T-helper 17 cell (primary cell): ENCODE measurements around the gene ZNF597. TPM values are rescaled to one million over a fixed set of nuclear protein-coding genes. Genes with fewer than 3 reads are reported as not detected.

Source experiments
- ATAC-seq: fragments of 150-1000 bp; cut with Tn5 transposase; 2 replicates; pipeline ENCODE4 v1.10.0; 2021; ENCODE audit warnings: mild to moderate bottlenecking, moderate library complexity
- DNase-seq, 3 donors: peaks; one replicate each; pipeline versions ENCODE4 v3.0.0 to v3.0.0-alpha.2; 2020 to 2021
- H3K9me3 ChIP-seq: one replicate; pipeline ENCODE4 v1.7.0; 2013; ENCODE audit warnings: low read length, mild to moderate bottlenecking; ENCODE audit not compliant: control insufficient read depth, poor library complexity, severe bottlenecking
- H3K27ac Mint-ChIP-seq: one replicate; pipeline ENCODE4 v1.8.0; 2022; ENCODE audit warnings: mild to moderate bottlenecking, moderate library complexity, mixed read lengths
- H3K27me3 Mint-ChIP-seq: one replicate; pipeline ENCODE4 v1.8.0; 2022; ENCODE audit warnings: mixed read lengths
- H3K36me3 Mint-ChIP-seq: one replicate; pipeline ENCODE4 v1.8.0; 2022; ENCODE audit warnings: low read depth, mixed read lengths
- H3K4me1 Mint-ChIP-seq: one replicate; pipeline ENCODE4 v1.8.0; 2022; ENCODE audit warnings: mild to moderate bottlenecking, mixed read lengths
- H3K4me3 Mint-ChIP-seq: one replicate; pipeline ENCODE4 v1.8.0; 2022; ENCODE audit warnings: mild to moderate bottlenecking, moderate library complexity, mixed read lengths
- total RNA-seq, 4 donors: library from RNA in 2 of 4; stranded (reverse) in 2 of 4; gene quantifications; one replicate each; pipeline ENCODE4 v1.2.3 and lab custom pipeline; 2022 to 2026

The ZNF597 gene
- total RNA-seq, 2 donors from 2014 or later = 3.0 to 3.2 TPM

DNA sequence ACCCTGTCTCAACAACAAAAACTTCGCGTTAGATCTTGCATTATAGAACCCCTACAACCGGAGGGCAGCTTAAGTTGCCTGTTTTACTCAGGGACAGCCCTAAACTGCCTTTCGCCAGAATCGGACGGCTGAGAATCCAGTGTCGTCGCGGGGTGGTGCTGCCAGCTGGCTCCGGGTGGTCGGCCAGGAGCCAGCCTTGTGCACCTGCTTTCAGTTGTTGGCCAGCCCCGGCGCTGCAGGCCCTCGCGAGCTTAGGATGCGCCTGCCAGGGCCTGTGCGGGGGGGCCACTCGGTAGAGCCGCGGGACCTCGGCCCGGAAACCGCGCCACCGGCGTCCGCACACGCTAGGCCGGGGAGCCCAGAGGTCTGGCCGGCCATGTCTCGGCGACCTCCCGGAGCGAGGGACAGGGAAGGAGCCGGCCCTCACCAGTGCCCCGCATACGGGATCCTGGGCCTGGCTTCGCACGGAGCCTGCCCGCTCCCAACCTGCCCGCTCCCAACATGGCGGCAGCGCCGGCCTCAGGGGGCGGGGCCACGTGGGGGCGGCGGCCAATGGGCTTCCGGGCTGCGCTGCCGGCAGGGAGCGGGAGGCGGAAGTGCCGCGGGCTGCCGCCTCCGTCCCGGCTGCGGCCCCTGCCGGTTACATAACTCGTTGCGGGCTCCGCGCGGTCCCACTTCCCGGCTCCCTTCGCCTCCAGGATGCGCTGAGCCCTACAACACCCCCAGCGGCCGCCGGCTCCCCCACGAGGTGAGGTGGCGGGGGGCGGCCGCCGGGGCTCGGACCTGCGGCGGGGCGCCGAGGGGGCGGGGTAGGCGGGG lies 14.3 kb upstream of the ZNF597 start:
- H3K4me1 Mint-ChIP-seq = peaks cover 33% of the 10 kb centered on the region
- peak; percentile 92 for ATAC-seq
- no peaks in the 10 kb centered on the region for H3K27me3 Mint-ChIP-seq
- no peaks in the 10 kb centered on the region for H3K9me3 ChIP-seq
- no peaks in the 10 kb centered on the region for H3K36me3 Mint-ChIP-seq
- peak; percentile 88 to 91 (median 89) for DNase-seq
- peak overlapping the region; percentile 92 for H3K4me3 Mint-ChIP-seq
- H3K27ac Mint-ChIP-seq = peak overlapping the region; percentile 19

DNA sequence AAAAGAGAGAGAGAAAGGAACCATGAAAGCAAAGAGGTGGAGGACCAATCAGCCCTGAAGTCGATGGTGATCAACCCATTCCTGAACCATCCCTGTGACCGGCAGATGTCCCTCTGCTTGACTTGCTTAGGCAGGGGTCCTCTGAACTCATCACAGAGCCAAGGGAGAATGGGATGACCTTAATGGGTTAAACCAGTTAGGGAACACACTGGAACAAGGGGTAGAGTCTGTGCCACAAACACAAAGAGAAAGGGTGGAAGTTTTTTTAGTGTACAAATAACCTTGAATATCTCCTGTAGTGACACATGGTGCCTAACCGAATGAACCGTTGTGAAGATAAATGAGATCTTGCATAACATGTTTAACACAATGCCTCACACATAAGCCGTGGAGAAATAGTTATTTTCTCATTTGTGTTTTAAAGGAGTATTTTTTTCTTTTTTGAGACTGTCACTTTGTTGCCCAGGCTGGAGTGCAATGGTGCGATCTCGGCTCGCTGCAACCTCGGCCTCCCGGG lies 11.4 kb upstream of the ZNF597 start:
- ATAC-seq = no peak
- no peak for DNase-seq
- no peak overlapping the region for H3K4me3 Mint-ChIP-seq
- H3K4me1 Mint-ChIP-seq = peaks cover 13% of the 10 kb centered on the region
- no peaks in the 10 kb centered on the region for H3K36me3 Mint-ChIP-seq
- no peaks in the 10 kb centered on the region for H3K9me3 ChIP-seq
- no peak overlapping the region for H3K27ac Mint-ChIP-seq
- no peaks in the 10 kb centered on the region for H3K27me3 Mint-ChIP-seq

DNA sequence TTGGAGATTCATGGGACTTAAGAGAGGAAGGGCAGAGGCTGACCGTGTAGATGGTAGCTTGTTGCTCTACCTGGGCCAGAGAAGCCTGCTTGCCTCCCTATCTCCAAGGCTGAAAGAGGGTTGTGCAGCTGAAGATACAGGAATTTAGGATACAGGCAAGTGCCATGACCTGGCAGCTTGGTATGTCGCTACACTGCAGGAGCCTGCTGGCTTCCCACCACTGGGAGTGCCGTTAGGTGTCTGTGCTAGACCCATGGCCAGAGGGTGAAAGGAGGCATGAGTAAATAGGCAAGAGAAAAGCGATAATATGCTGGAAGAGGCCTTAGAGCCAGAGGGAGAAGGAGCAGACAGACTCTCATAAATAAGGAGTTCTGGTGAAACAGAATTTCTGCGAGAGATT lies 10.8 kb upstream of the ZNF597 start:
- DNase-seq = no peak
- no peaks in the 10 kb centered on the region for H3K27me3 Mint-ChIP-seq
- no peaks in the 10 kb centered on the region for H3K9me3 ChIP-seq
- no peak for ATAC-seq
- H3K4me3 Mint-ChIP-seq = no peak overlapping the region
- H3K27ac Mint-ChIP-seq = no peak overlapping the region
- H3K36me3 Mint-ChIP-seq = no peaks in the 10 kb centered on the region
- H3K4me1 Mint-ChIP-seq = peaks cover 7% of the 10 kb centered on the region

DNA sequence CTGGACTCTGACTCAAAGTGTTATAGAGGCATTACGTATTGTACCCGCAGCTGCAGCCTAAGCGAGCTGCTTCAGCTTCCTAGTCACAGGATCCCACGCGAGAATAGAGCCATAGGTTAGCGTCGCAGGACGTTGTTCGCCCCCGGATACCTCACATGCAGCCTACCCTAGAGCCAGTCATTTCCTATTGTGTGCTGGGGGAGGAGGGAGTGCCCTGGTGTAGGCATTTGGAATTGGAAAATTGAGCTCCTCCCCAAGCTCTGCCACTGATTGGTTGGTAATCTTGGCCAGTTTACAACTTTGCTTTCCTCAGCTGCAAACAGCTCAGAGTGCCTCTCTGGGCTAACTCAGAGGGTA lies 706 bp upstream of the ZNF597 start:
- DNase-seq (no peak), ATAC-seq (peak; percentile 57)
- H3K9me3 ChIP-seq = no peaks in the 10 kb centered on the region
- Mint-ChIP-seq H3K4me1 (peaks cover 9% of the 10 kb centered on the region), H3K4me3 (peak overlapping the region; percentile 89), H3K27me3 (no peaks in the 10 kb centered on the region), H3K36me3 (no peaks in the 10 kb centered on the region), H3K27ac (peak overlapping the region; percentile 91)

DNA sequence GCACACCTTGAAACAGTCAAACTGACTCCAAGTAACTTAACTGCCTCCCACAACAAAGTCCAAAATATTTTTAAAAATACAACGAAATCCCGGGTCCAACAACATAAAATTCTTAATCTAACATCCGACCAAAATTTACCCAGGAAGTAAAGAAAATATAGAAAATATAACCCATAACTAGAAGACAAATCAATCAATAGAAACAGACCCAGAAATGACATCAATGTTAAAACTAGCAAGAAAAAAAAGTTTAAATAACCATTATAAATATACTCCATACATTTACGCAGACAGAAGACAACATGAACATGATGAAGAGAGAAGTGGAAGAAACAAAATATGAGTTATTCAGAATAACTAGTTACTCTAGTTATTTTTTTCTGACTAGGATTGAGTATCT lies 3.7 kb downstream of the ZNF597 start:
- H3K36me3 Mint-ChIP-seq = no peaks in the 10 kb centered on the region

DNA sequence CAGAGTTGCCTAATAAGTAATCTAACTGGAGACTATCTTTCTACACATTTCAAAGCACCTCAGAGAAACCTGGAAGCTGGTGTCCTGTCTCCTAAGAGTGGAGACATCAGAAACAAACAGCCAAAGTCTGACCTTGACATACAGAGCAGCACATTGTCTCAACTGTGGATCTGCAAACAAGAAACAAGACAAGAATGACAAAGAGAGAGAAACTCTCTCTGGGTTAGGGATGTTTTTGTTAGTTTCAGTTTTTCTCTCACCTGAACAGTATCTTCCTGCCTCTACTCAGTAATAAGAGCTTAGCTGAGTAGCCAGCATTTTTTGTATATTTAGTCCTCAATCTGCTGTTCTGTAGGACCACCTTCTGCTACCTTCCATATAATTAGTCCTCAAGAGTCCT lies 8.9 kb downstream of the ZNF597 start:
- H3K9me3 ChIP-seq = no peaks in the 10 kb centered on the region
- Mint-ChIP-seq H3K4me1 (peaks cover 4% of the 10 kb centered on the region), H3K27me3 (no peaks in the 10 kb centered on the region), H3K36me3 (peaks cover 2% of the 10 kb centered on the region), H3K27ac (no peak overlapping the region), H3K4me3 (no peak overlapping the region)
- ATAC-seq (no peak), DNase-seq (no peak)

More for the DNA sequence above, 3.7 kb downstream of the ZNF597 start:
- no peaks in the 10 kb centered on the region for H3K27me3 Mint-ChIP-seq
- no peaks in the 10 kb centered on the region for H3K9me3 ChIP-seq
- ATAC-seq (no peak), DNase-seq (no peak)
- H3K4me1 Mint-ChIP-seq = peaks cover 9% of the 10 kb centered on the region
- no peak overlapping the region for H3K27ac Mint-ChIP-seq
- no peak overlapping the region for H3K4me3 Mint-ChIP-seq

DNA sequence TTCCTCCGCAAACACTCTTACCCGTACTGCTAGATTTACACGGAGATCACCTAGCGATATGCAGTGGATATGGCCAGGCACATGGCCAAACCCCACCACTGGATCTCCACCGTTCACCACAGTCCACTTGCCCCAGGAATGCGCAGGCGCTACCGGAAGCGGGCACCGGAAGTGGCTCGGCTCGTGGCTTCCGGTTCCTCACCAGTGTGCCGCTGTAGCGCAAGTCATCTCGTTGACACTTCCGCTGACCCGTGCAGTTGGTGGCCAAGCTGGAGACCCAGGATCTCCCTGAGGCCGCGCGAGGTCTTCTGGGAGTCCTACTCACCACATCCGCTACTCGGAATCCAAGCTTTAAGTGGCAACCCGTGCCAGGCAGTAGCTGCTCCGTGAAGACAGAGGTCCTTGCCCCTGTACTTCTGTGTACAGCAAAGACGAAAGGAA lies 11.5 kb downstream of the ZNF597 start:
- no peaks in the 10 kb centered on the region for H3K9me3 ChIP-seq
- peak in 1 of 3 donors; percentile 12 for DNase-seq
- no peaks in the 10 kb centered on the region for H3K27me3 Mint-ChIP-seq
- peaks cover 4% of the 10 kb centered on the region for H3K4me1 Mint-ChIP-seq
- peaks cover 2% of the 10 kb centered on the region for H3K36me3 Mint-ChIP-seq
- peak overlapping the region; percentile 32 for H3K27ac Mint-ChIP-seq
- ATAC-seq = peak; percentile 65
- H3K4me3 Mint-ChIP-seq = peak overlapping the region; percentile 49

DNA sequence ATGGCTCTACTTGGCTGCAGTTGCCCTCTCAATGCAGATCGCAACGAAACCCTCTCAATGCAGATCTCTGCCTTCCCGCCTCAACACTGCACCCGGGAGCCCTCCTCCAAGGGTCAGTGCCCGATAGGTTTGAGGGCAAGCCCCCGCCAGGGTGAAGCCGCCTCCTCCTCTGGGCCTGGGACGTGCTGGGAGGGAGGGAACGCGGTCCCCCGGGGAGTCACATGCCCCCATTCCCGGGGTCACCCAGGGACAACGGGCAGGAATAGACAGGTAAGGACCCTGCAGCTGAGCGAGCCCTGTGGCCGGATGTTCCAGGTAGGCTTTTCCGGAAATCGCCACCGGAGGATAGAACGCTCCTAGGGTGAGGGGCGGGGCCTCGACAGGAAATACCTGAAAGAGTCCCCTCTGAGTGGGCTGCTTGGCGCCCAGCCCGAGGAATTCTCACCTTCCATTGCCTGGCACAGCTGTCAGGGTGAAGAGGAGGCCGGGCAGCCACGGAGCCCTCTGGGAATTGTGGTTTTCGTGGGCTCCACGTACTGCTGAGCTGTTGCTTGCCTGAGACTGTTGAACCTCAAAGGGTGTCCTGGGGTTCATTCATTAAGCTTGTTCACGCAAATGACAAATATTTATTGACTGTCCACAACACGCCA lies 29.4 kb downstream of the ZNF597 start:
- ATAC-seq (no peak), DNase-seq (no peak)
- no peak overlapping the region for H3K27ac Mint-ChIP-seq
- no peaks in the 10 kb centered on the region for H3K27me3 Mint-ChIP-seq
- H3K4me1 Mint-ChIP-seq = no peaks in the 10 kb centered on the region
- no peak overlapping the region for H3K4me3 Mint-ChIP-seq
- peaks cover 15% of the 10 kb centered on the region for H3K9me3 ChIP-seq
- H3K36me3 Mint-ChIP-seq = no peaks in the 10 kb centered on the region

DNA sequence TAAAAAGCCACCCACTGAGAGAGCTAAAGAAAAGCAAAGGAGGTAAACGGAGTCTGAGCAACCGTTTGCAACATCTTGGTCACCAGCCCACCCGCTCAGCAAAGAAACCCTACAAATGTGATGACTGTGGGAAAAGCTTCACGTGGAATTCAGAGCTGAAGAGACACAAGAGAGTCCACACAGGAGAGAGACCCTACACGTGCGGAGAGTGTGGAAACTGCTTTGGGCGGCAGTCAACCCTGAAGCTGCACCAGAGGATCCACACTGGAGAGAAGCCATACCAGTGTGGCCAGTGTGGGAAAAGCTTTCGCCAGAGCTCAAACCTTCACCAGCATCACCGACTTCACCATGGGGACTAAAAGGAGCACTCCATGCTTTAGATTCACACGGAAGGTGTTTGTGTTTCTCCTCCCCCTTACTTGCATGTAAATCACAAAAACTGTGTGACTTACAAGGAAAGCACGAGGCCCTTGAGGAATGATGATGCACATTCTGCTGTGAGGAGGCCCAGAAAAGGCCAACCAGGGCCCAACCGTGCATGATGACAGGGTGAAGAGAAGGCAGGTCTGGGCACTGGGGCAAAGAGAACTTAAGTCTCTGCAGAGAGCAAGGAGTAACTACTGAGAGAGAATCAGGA lies 34.6 kb downstream of the ZNF597 start:
- Mint-ChIP-seq H3K36me3 (peaks cover 2% of the 10 kb centered on the region), H3K27me3 (no peaks in the 10 kb centered on the region), H3K27ac (no peak overlapping the region), H3K4me3 (no peak overlapping the region), H3K4me1 (no peaks in the 10 kb centered on the region)
- peaks cover 41% of the 10 kb centered on the region for H3K9me3 ChIP-seq
- no peak for DNase-seq
- no peak for ATAC-seq

DNA sequence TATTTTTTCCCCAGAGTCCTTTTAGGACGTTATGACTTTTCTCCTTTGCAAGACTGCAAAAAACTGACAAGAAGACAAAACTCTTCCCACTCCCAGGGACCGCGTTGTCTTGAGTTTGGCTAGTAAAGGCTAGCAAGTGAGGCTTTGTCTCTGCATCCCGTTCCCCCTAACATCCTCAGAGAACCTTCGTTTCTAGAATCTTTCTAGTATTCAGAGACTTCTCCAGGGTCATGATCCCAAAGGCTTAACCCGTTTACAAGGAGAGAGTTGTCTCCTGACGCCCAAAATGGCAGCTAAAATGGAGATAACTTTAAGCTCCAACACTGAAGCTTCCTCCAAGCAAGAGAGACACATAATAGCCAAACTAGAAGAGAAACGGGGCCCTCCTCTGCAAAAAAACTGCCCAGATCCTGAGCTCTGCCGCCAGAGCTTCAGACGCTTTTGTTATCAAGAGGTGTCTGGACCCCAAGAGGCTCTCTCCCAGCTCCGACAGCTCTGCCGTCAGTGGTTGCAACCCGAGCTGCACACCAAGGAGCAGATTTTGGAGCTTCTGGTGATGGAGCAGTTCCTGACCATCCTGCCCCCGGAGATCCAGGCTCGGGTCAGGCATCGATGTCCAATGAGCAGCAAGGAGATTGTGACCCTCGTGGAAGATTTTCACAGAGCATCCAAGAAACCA lies 41.4 kb downstream of the ZNF597 start:
- H3K4me3 Mint-ChIP-seq = peak overlapping the region; percentile 94
- peaks cover 2% of the 10 kb centered on the region for H3K36me3 Mint-ChIP-seq
- H3K27me3 Mint-ChIP-seq = no peaks in the 10 kb centered on the region
- peak overlapping the region; percentile 10 for H3K27ac Mint-ChIP-seq
- H3K4me1 Mint-ChIP-seq = peaks cover 12% of the 10 kb centered on the region
- DNase-seq (no peak), ATAC-seq (no peak)
- peaks cover 9% of the 10 kb centered on the region for H3K9me3 ChIP-seq

DNA sequence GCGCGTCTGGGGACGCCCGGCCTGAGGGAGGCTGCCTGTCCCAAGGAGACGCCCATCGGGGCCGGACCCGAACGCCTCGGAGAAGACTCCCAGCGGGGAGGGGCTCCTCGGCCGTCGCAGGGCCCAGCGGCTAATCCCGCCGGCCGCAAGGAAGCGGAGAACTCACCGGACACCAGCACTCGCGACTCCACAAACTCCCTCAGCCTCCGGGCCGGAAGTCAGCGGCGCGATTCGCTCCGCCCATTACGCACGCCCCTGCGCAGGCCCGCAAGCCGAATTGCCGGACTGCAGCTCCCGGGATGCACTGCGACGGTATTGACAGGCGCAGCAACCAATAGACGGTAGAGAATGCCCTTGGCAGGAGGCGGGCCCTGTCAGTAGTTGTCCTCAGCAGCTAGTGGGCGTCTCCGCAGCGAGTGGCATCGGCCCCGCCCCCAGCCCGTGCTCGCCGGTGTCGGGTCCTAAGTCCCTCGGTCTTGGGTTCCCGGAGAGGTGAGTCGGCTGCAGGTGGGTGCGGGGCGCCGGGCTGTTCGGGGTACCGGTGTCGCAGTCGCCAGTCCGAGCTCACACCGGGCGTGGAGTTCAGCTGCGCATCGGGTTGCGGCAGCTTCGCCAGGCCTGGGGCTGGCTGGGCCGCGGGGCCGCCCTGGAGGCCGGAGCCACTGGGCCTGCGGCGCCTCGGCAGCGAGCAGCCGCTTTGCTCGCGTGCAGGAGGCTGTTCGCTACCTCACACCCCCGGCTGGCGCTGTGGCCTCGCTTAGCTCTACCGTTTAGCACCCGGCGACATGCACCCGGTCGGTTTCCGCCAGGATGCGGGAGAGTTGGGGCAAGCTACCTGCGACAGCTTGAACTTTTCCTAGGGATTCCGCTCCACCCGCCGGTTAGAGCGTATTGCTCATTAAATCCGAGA lies 42.3 kb downstream of the ZNF597 start, which contains the start of the genes ZNF174 and ZSCAN32:
Gene ZNF174 (plus strand): TSS at position 437 of the 910 bp plus-strand sequence. CDS start 790 bp downstream, outside the sequence.
Gene ZSCAN32 (minus strand): TSS at position 226 of the 910 bp plus-strand sequence. CDS start 3,447 bp downstream, outside the sequence.
- peak within 1 kb of the TSS; percentile 94 for H3K4me3 Mint-ChIP-seq
- peaks cover 6% of the 10 kb centered on the region for H3K9me3 ChIP-seq
- H3K4me1 Mint-ChIP-seq = peaks cover 12% of the 10 kb centered on the region
- peaks cover 6% of the 10 kb centered on the region for H3K36me3 Mint-ChIP-seq
- no peaks in the 10 kb centered on the region for H3K27me3 Mint-ChIP-seq
- H3K27ac Mint-ChIP-seq = peak within 1 kb of the TSS; percentile 27
- ATAC-seq (peak; percentile 98), DNase-seq (peak; percentile 94 to 97 (median 96))

DNA sequence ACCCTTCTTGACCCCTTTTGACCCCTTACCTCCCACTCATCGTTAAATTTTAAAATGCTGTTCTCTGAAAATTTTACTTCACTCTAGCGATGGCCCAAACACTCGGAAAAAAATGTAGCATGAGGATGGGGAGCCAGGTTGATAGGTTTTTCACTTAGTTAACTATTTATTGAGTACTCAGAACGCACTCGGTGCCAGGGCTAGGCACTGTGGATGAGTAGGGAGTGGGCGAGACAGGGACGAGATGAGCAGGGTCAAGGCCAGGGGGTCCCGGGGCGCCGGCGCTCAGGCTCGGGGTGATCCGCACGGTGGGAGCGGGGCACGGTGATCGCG lies 42.9 kb downstream of the ZNF597 start:
- Mint-ChIP-seq H3K27me3 (no peaks in the 10 kb centered on the region), H3K4me1 (peaks cover 12% of the 10 kb centered on the region), H3K4me3 (peak overlapping the region; percentile 94), H3K36me3 (peaks cover 5% of the 10 kb centered on the region), H3K27ac (peak overlapping the region; percentile 27)
- ATAC-seq (no peak), DNase-seq (no peak)
- H3K9me3 ChIP-seq = peaks cover 3% of the 10 kb centered on the region
